Jurkat, Clone E6-1 (cell line): Measurements from ENCODE around the gene ABT1.
A peak's percentile ranks its signal among the peaks of the same experiment; 100 is the strongest.

ENCODE experiments used
- DNase-seq: peaks from one replicate; pipeline ENCODE4 v3.0.0-alpha.2; 2011; ENCODE audit warnings: low read depth, low spot score
- H3K4me3 ChIP-seq: 2 replicates; pipeline ENCODE4 v1.5.1; 2011; ENCODE audit warnings: mild to moderate bottlenecking, low read length, control low read depth, moderate library complexity

Gene ABT1

DNA sequence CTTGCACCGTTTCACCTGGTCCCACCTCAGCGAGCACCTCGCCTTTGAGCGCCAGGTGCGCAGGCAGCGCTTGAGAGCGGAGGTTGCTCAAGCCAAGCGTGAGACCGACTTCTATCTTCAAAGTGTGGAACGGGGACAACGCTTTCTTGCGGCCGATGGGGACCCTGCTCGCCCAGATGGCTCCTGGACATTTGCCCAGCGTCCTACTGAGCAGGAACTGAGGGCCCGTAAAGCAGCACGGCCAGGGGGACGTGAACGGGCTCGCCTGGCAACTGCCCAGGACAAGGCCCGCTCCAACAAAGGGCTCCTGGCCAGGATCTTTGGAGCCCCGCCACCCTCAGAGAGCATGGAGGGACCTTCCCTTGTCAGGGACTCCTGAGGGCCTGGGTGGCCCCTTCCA lies 1.5 kb downstream of the ABT1 start:
- DNase-seq = no peak
- H3K4me3 ChIP-seq = peak overlapping the region; percentile 99

DNA sequence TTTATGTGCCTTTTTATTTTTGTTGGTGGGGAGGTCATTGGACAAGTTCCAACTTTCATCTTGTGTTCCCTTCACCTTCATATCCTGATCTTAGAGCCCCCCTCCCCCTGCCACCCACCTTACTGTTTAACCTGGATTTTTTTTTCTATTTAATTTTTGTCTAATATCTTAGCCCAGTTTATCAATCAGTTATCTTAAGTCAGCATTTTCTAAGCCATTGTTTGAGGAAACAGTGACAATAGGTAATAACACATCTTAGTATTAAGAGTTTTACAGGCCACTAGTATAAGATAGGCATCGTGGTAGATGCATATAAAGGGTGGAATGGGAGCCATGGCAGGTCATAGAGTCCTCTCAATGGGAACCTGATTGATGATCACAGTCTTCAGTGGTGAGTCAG lies 2.4 kb downstream of the ABT1 start:
- H3K4me3 ChIP-seq = no peak overlapping the region
- DNase-seq = no peak

DNA sequence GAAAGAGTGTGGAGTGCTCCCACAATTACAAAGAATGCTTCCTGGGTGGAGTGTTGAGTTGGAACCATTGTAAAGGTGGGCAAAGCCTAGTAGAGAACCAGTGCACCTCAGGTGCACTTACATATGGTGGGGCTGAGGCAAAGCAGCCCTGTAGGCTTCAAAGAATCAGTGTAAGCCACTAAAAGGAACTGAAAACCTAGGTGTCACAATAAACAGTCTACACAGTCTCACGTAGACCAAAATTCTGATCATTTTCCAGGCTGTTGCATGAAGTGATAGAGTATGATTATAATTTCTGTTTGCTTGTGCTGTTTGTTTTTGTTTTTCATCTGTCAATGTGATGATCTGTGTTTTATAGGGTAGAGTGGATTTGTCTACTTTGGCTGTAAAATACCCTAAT lies 2.8 kb downstream of the ABT1 start:
- DNase-seq = no peak
- H3K4me3 ChIP-seq = no peak overlapping the region

DNA sequence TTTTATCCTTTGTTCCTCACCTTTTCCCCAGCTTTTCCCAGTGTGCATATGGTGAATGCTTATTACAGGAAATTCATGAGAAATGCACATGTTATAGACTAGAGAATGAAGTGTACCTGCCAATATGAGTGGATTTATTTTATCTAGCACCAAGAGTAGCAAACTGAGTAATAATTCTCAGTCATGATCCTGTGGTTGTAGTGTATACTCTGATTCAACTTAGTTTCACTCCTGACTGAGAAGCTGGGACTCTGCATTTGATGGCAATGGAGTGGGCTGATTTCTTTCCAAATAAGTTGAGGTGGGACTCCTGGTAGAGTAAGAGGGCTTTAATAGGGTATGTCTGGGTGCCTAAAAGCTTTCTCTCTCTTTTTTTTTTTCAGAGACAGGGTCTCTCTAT lies 4.0 kb downstream of the ABT1 start:
- H3K4me3 ChIP-seq = no peak overlapping the region
- DNase-seq = no peak

DNA sequence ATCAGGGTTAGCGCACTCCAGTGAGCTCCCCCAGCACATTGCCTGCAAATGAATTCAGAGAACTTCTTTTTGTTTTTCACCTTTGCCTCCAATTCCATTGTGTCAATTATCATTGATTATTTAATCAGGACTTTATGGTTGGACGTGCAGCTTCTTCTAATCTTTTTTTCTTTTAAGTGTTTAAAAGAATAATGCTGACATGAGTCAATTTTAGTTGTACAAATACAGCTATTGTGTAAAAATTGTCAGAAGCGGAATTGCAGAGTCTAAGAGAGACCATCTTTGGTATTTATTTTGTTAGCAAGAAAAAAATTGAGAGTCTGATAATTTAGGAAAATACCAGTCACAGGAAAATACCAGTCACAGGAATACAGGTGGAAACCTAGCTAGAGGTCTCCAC lies 5.5 kb downstream of the ABT1 start:
- DNase-seq = no peak
- no peak overlapping the region for H3K4me3 ChIP-seq

DNA sequence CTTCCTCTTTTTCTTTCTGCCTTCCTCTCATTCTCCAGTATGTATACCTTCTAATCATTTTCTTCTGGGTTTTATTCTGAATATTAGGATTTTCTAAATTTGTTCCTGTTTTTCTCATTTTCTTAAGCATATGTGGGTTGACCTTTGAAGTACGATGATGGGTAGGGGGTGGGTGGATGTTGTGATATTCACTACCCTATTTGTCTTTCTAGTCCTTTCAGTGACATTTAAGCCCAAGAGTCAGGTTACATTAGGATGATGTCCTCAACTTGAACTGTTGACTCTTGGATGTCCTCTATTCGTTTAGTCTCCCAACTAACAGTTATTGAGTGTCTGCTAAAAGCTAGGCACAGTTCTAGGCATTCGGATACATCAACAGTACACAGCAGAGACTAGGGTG lies 7.3 kb downstream of the ABT1 start:
- no peak for DNase-seq
- H3K4me3 ChIP-seq = no peak overlapping the region

DNA sequence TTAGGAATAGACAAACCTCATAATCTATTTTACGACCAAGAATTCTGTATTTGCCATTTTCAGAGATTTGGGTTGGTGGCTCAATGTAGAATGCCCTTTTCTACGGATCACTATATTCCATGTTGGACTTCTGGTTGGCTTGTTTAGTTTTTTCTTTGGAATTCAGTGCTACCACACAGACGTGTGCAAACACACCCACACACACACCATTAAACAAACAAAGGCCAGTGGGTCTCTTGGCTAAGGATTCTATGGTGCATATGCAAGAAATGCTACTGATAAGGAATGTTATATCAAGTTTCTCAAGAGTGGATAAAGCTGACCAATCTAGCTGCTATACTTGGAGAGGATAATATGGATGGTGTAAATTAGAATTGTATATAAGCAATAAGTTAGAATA lies 8.0 kb downstream of the ABT1 start:
- no peak for DNase-seq
- no peak overlapping the region for H3K4me3 ChIP-seq

DNA sequence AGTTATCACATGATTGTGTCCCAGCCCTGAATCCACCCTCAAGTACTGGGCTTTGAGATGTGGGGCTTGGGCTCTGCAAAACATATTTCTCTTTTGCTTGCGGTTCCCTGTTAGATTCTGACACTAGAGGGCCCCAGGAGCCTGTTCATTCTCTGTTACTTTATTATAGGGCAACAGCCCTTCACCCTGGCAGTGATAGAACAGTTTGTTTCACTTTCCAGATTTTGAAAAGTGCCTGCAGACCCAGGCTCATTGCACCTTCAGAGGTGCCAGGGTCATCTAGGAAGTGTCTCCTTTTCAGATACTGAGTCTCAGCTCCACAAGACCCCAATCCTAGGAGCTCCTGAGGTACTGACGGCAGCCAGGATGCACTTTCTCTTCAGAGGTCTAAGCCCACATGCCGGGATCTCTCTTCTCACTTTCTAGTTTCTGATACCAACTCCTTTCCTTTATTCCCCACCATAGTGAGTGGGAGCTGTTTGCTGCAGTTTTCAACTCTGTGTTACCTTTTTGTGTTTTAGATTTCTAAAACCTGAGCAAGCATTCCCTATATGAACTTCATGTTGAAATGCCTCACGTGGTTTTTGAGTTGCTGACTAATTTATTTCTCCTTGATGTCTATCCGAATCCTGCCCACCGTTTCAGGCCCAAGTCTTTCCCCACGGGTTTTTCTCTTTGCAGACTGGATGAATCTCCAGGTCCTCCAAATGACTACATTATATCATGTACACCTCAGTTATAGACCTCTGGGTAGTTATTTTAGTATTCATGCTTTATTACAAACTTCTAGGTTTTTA lies 10.9 kb downstream of the ABT1 start:
- peak; percentile 63 for DNase-seq
- H3K4me3 ChIP-seq = no peak overlapping the region

DNA sequence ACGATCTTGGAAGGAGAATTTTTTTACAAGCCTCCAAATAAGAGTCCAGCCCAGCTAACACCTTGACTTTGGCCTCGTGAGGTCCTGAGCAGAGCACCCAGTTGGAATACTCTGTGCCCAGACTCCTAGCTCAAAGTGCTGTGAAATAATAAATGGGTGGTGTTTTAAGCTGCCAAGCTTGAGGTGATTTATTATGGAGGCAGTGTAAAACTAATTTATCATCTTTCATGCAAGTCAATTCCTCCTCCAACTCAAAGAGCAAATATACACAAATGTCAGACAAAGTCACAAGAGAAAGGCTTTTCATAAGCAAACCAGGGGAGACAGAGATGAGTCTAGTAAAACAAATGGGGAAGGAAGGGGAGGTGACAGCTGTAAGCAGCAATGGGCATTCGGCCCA lies 12.7 kb downstream of the ABT1 start:
- DNase-seq = no peak
- H3K4me3 ChIP-seq = no peak overlapping the region

DNA sequence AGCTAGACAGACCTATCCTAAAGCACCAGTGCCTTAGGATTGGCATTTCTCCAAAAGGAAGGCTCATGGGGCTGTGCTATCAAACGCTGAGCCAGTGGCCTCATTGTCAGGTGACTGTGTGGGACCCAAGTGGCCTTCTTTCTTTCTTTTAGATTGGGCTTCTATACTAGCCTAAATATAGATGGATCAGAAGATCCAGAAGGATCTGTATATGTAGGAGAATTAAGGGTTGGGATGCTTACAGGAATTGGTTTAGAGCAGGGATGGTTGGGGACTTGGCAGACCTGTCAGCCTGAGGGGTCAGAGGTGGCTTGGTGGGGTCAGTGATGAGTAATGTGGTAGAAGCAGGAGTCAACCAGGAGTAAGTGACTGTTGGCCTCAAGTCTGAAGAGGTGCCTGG lies 14.8 kb downstream of the ABT1 start:
- no peak for DNase-seq

DNA sequence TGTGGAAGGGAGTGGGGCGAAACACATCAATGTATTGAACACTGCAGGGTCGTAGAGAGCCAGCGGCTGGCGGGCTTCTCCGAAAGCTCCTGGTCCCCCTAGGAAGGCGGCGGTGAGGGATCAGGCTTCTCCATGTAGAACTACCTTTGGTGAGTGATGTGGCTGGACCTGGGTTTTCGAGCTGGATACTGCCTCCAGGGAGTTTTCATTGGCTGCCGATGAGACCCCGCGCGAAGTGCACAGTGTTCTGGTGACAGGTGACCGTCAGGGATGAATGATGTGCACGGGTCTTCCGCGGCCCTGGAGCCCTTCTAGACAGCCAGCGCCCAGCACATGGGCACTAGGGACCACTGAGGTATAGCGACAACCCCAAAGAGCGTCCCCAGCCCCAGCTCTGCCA lies 16.4 kb downstream of the ABT1 start:
- no peak for DNase-seq
- no peak overlapping the region for H3K4me3 ChIP-seq

More for the DNA sequence above, 14.8 kb downstream of the ABT1 start:
- no peak overlapping the region for H3K4me3 ChIP-seq

DNA sequence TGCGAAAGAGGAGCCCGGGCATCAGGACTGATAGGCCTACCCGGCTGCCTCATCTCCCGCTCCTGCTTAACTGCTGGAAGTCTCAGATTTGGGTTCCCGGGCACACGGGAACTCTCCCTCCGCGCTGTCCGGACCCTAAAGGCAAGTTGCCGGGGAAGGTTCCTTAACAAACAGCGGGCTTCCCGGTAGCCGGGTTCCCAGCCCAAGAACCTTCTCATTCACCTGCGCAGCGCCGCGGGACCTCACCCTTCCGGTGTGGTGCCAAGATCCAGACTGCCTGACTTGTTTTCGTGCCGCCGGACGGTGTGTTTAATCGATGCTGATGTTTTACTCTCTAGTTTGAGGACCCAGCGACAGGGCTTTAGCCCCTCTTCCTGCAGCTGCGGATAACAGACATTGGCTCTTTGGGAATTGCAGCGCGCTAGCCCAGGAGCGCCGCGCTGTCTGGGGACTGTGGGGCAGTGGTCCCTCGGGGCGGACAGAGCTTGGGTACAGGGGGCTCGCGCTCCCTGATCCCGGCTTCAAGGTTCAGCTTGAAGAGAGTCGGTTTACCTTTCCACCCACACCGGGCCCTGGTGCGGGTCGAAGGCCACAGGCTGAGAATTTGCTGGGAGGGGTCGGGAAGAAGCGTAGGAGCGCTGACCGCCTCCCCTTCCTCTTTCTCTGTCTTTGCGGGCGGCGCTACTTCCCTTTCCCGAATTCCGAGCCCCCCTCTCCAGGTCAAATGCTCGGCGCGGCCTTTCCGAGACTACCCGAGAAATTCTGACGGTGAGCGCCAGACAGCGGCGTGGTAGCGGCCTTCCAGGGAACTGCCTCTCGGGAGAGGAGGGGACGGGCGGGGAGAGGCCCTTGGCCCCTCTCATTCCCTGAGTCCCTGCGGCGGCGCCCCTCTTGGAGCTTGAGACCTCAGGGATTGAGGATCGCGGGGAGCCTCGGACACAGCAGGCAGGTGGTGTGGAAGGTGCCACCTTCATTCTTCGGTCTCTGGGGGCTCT lies 17.2 kb downstream of the ABT1 start:
- no peak overlapping the region for H3K4me3 ChIP-seq

DNA sequence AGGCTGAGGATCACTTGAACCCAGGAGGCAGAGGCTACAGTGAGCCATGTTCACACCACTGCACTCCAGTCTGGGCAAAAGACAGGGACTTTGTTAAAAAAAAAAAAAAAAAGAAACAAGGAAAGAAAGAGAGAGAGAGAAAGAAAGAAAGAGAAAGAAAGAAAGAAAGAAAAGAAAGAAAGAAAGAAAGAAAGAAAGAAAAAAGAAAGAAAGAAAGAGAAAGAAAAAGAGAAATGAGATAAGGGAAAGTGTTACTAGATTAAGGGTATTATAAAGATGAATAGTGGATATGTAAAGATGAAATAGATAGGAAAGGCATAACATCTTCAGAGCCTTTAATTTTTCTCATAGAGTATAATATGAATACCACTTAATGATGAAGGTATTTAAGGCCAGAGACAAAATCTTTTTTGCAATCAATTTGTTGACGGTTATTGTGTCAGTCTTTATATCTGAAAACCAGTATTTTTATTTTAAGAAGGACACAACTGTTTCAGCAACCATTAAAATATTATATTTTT lies 26.6 kb downstream of the ABT1 start:
- no peak overlapping the region for H3K4me3 ChIP-seq
- no peak for DNase-seq

More for the DNA sequence above, 17.2 kb downstream of the ABT1 start:
- no peak for DNase-seq

DNA sequence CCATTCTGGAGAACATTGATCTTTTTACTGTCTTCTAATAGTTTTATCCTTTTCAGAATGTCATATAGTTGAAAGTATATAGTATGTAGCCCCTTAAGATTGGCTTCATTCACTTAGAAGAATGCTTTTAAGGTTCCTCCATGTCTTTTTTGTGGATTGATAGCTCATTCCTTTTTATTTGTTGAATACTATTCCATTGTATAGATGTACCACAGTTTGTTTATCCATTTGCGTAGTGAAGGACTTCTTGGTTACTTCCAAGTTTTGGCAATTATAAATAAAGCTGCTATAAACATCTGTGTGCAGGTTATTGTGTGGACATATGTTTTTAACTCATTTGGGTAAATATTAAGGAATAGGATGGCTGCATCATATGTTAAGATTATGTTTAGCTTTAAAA lies 27.8 kb downstream of the ABT1 start:
- no peak for DNase-seq

DNA sequence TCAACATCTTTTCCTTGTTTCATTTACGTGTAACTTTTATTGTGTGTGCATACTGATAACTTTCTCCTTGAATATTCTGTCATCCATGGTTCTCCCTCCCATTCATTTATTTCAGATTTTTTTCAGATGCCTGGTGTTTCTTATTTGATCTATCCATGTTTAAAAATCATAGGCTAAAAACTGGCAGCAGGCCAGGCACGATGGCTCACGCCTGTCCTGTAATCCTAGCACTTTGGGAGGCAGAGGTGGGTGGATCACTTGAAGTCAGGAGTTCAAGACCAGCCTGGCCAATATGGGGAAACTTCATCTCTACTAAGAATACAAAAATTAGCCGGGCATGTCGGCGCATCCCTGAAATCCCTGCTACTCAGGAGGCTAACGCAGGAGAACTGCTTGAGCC lies 31.1 kb downstream of the ABT1 start:
- H3K4me3 ChIP-seq = no peak overlapping the region

More for the DNA sequence above, 27.8 kb downstream of the ABT1 start:
- H3K4me3 ChIP-seq = no peak overlapping the region

DNA sequence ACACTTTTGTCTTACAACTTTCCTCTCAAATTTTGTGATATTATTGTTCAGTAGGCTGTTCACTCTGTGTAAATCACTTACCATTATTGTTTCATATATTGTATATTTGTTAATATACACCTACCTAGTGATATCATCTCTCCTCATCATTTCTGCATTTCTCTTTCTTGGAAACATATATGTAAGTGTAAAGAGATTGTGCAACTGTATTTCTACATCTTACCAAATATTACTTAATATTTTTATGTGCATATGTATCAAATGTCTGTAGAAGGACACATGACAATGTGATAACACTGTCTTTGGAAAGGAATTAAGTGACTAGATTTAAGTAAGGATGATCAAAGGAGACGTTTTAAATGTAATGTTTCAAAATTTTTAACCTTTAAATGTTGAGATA lies 32.6 kb downstream of the ABT1 start:
- no peak overlapping the region for H3K4me3 ChIP-seq
- DNase-seq = no peak

More for the DNA sequence above, 31.1 kb downstream of the ABT1 start:
- no peak for DNase-seq

DNA sequence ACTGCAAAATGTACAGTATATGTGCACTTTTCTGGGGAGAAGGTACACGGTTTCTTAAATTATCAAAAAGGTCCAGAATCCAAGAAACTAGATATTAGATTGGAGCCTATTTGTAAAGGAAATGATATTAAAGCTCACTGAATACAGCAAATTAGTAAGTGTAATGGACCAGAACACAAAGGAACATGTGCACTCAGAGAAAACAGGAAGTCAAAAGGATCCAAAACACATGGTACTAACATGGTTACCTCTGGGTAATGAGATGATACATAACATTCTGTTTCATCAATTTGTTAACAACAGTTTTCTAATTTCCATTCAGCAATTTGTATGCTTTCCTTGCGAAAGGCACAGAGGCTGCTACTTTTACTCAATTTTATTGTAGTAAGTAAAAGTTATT lies 44.1 kb downstream of the ABT1 start:
- no peak for DNase-seq
- H3K4me3 ChIP-seq = no peak overlapping the region

DNA sequence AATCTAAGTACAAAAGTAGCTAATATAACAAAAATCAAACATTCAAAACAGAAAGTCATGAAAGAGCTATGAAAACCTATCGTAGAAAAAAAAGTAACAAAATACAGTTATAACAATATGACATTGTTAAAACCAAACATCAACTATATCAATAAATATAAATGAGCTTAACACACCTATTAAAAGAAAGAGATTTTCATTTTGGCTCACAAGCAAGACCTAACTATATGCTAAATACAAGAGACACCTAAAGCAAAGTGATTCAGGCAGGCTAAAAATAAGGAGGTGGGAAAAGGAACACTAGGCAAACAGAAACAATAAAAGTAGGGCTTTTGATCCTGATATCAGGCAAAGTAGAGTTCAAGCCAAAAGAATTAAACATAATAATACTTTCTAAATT lies 49.3 kb downstream of the ABT1 start:
- DNase-seq = no peak
- no peak overlapping the region for H3K4me3 ChIP-seq
